Vagina (tissue), 2 donors: Measurements from ENCODE around the gene ARFIP1.

ENCODE experiments used
- CTCF ChIP-seq, 3 experiments: fragments of 450-650 bp in 2 of 3; fragments of 200-600 bp in 1 of 3; sonication (generic) in 1 of 3; IDR thresholded peaks; one replicate each; pipeline ENCODE4 v1.5.1; 2017 to 2019; ENCODE audit warnings: antibody characterized with exemption in 3 of 3, mild to moderate bottlenecking in 2 of 3, moderate library complexity in 2 of 3
- POLR2A ChIP-seq, 2 donors: fragments of 450-650 bp; IDR thresholded peaks; one replicate each; pipeline ENCODE4 v1.6.1; 2017; ENCODE audit warnings: antibody characterized with exemption in 2 of 2, mild to moderate bottlenecking in 2 of 2, moderate library complexity in 2 of 2

- no peak for TF ChIP-seq CTCF (IDR thresholded peaks at IDR 0.05)
- no peak for TF ChIP-seq POLR2A (IDR thresholded peaks at IDR 0.05)
Measured at GRCh38 chr4:152858934-152859333, 79.2 kb downstream of the ARFIP1 start.
